Neural progenitor cell (in vitro differentiated cells): ENCODE data around the gene KREMEN2. TPM values are rescaled to one million over a fixed set of nuclear protein-coding genes. Genes with fewer than 3 reads are reported as not detected.

Experiments used
- DNase-seq: peaks from one replicate; pipeline ENCODE4 v3.0.0-alpha.2; 2016; ENCODE audit warnings: low spot score
- H2AFZ ChIP-seq: fragments of 200-600 bp; sonication (generic); replicated peaks from 2 replicates; pipeline ENCODE4 v1.6.1; 2016; ENCODE audit warnings: antibody characterized with exemption
- H3F3A ChIP-seq: fragments of 200-600 bp; sonication (generic); 2 replicates; pipeline ENCODE4 v1.6.1; 2016; ENCODE audit warnings: antibody characterized with exemption, low read depth
- H3K27ac ChIP-seq: fragments of 200-600 bp; sonication (generic); 2 replicates; pipeline ENCODE4 v1.5.1; 2016; ENCODE audit warnings: mild to moderate bottlenecking
- H3K27me3 ChIP-seq: fragments of 200-600 bp; sonication (generic); 2 replicates; pipeline ENCODE4 v1.6.1; 2016; ENCODE audit warnings: mild to moderate bottlenecking, moderate library complexity
- H3K36me3 ChIP-seq: fragments of 200-600 bp; sonication (generic); 2 replicates; pipeline ENCODE4 v1.5.1; 2016
- H3K4me1 ChIP-seq: fragments of 200-600 bp; sonication (generic); 2 replicates; pipeline ENCODE4 v1.6.1; 2016; ENCODE audit warnings: mixed run types
- H3K4me2 ChIP-seq: fragments of 200-600 bp; sonication (generic); 2 replicates; pipeline ENCODE4 v1.6.1; 2016
- H3K4me3 ChIP-seq: fragments of 200-600 bp; sonication (generic); 2 replicates; pipeline ENCODE4 v1.5.1; 2016
- H3K79me2 ChIP-seq: fragments of 200-600 bp; sonication (generic); 2 replicates; pipeline ENCODE4 v1.6.1; 2016; ENCODE audit warnings: low read depth
- H3K9ac ChIP-seq: fragments of 200-600 bp; sonication (generic); 2 replicates; pipeline ENCODE4 v1.6.1; 2016
- H3K9me3 ChIP-seq: fragments of 200-600 bp; sonication (generic); 2 replicates; pipeline ENCODE4 v1.5.1; 2016; ENCODE audit warnings: low read depth
- H4K20me1 ChIP-seq: fragments of 200-600 bp; sonication (generic); 2 replicates; pipeline ENCODE4 v1.6.1; 2016; ENCODE audit warnings: low read depth
- H3K27ac Mint-ChIP-seq: 3 replicates; pipeline ENCODE4 v1.8.0; 2021; ENCODE audit warnings: mixed read lengths
- H3K27me3 Mint-ChIP-seq: 2 replicates; pipeline ENCODE4 v1.8.0; 2022; ENCODE audit warnings: low read depth, mild to moderate bottlenecking, inconsistent platforms, moderate library complexity, mixed read lengths; ENCODE audit not compliant: insufficient read depth
- H3K36me3 Mint-ChIP-seq: 3 replicates; pipeline ENCODE4 v1.8.0; 2021; ENCODE audit warnings: mixed read lengths
- H3K4me1 Mint-ChIP-seq: 3 replicates; pipeline ENCODE4 v1.8.0; 2021; ENCODE audit warnings: mixed read lengths
- H3K4me3 Mint-ChIP-seq: 3 replicates; pipeline ENCODE4 v1.8.0; 2021; ENCODE audit warnings: mild to moderate bottlenecking, moderate library complexity, mixed read lengths
- H3K9me3 Mint-ChIP-seq: 3 replicates; pipeline ENCODE4 v1.8.0; 2020; ENCODE audit warnings: mixed read lengths
- EZH2 ChIP-seq: fragments of 200-600 bp; sonication (generic); IDR thresholded peaks from 2 replicates; pipeline ENCODE4 v1.6.1; 2017; ENCODE audit warnings: antibody characterized with exemption, mild to moderate bottlenecking, moderate library complexity
- EZH2phosphoT487 ChIP-seq: fragments of 200-600 bp; sonication (generic); IDR thresholded peaks from 2 replicates; pipeline ENCODE4 v1.6.1; 2017; ENCODE audit warnings: antibody characterized with exemption
- total RNA-seq: library from RNA; depleted of rRNA; stranded (reverse); fragments of >200 nt; gene quantifications from 2 replicates; pipeline ENCODE4 v1.2.3, GENCODE V29; 2015; ENCODE audit warnings: low replicate concordance
- TF ChIP-seq, protein P1 (sequence below): fragments of 200-600 bp; sonication (generic); IDR thresholded peaks from 2 replicates; pipeline ENCODE4 v1.5.1; 2017; ENCODE audit warnings: antibody characterized with exemption, mild to moderate bottlenecking

KREMEN2 gene
- total RNA-seq, 1 donor from 2014 or later: 0.51 TPM

DNA sequence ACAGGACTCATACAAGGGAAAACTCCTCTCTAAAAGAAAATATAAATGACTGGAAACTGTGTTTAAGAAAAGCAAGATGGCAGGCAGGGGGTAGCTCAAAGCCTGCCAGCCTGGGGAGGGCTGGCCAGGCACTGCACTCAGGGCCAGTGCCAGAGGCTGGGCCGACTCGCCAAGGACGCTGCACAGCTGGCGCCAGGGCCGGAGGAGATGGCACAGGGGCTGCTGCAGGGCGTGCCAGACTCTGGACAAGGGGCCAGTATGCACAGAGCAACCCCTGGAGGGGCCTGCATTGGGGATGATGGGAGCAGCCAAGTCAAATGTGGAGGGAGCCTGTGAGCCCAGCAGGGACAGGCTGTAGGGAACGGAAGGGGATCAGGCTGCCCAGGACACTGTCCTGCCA is 12.1 kb downstream of the KREMEN2 start:
- TF ChIP-seq EZH2 (no peak), EZH2phosphoT487 (no peak)
- TF ChIP-seq, protein P1, sequence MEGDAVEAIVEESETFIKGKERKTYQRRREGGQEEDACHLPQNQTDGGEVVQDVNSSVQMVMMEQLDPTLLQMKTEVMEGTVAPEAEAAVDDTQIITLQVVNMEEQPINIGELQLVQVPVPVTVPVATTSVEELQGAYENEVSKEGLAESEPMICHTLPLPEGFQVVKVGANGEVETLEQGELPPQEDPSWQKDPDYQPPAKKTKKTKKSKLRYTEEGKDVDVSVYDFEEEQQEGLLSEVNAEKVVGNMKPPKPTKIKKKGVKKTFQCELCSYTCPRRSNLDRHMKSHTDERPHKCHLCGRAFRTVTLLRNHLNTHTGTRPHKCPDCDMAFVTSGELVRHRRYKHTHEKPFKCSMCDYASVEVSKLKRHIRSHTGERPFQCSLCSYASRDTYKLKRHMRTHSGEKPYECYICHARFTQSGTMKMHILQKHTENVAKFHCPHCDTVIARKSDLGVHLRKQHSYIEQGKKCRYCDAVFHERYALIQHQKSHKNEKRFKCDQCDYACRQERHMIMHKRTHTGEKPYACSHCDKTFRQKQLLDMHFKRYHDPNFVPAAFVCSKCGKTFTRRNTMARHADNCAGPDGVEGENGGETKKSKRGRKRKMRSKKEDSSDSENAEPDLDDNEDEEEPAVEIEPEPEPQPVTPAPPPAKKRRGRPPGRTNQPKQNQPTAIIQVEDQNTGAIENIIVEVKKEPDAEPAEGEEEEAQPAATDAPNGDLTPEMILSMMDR: no peak
- Histone ChIP-seq H4K20me1 (peaks cover 43% of the 10 kb centered on the region), H3K36me3 (no peaks in the 10 kb centered on the region), H3K27ac (no peak overlapping the region), H3F3A (peaks cover 8% of the 10 kb centered on the region), H3K4me3 (no peak overlapping the region), H3K4me1 (peaks cover 11% of the 10 kb centered on the region), H3K79me2 (peaks cover 16% of the 10 kb centered on the region), H3K4me2 (no peak overlapping the region), H2AFZ (no peak overlapping the region), H3K9ac (no peak overlapping the region), H3K9me3 (no peaks in the 10 kb centered on the region), H3K27me3 (no peaks in the 10 kb centered on the region)
- Mint-ChIP-seq H3K27ac (no peak overlapping the region), H3K4me1 (peaks cover 15% of the 10 kb centered on the region), H3K4me3 (no peak overlapping the region), H3K27me3 (peaks cover 6% of the 10 kb centered on the region), H3K9me3 (no peaks in the 10 kb centered on the region), H3K36me3 (peaks cover 8% of the 10 kb centered on the region)
- DNase-seq: no peak

DNA sequence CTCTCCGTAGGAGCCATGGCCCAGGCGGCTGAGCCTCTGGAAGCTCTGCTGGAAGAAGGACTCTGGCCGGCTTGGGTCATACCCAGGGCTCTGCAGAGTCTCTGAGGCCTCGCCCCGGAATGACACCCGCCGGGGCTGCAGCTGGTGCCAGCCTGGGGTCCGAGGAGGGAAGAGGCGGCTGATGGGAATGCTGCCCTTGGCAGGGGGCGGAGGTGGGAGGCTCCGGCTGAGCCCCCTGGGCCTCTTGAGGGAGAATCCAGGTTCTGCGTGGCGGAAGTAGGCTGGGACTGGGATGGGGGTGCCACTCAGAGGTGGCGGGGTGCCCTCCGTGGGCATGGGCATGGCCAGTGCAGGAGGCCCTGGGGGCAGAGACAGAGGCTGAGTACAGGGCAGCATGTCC is 12.6 kb downstream of the KREMEN2 start:
- no peak overlapping the region for H3K27ac ChIP-seq
- no peaks in the 10 kb centered on the region for H3K36me3 ChIP-seq

GRCh38 chr16:2977440-2977839 is 13.4 kb downstream of the KREMEN2 start:
- TF ChIP-seq EZH2: no peak
- TF ChIP-seq, protein P1: no peak
- TF ChIP-seq EZH2phosphoT487: no peak
- H3K36me3 Mint-ChIP-seq: peaks cover 3% of the 10 kb centered on the region
- H3K79me2 ChIP-seq: peaks cover 16% of the 10 kb centered on the region
- H2AFZ ChIP-seq: no peak overlapping the region
- H3K9me3 Mint-ChIP-seq: no peaks in the 10 kb centered on the region
- no peak overlapping the region for H3K9ac ChIP-seq
- H3K9me3 ChIP-seq: no peaks in the 10 kb centered on the region
- no peaks in the 10 kb centered on the region for H3K36me3 ChIP-seq
- H3K4me1 Mint-ChIP-seq: peaks cover 23% of the 10 kb centered on the region
- no peak overlapping the region for H3K4me3 Mint-ChIP-seq
- H3F3A ChIP-seq: peaks cover 20% of the 10 kb centered on the region
- no peak overlapping the region for H3K4me3 ChIP-seq
- peaks cover 31% of the 10 kb centered on the region for H4K20me1 ChIP-seq
- no peak overlapping the region for H3K27ac ChIP-seq
- no peak overlapping the region for H3K4me2 ChIP-seq
- H3K27ac Mint-ChIP-seq: no peak overlapping the region
- peaks cover 24% of the 10 kb centered on the region for H3K4me1 ChIP-seq
- no peak for DNase-seq
- peaks cover 8% of the 10 kb centered on the region for H3K27me3 Mint-ChIP-seq
- H3K27me3 ChIP-seq: no peaks in the 10 kb centered on the region

More for the DNA sequence above, 12.6 kb downstream of the KREMEN2 start:
- peaks cover 16% of the 10 kb centered on the region for H3K4me1 ChIP-seq
- no peaks in the 10 kb centered on the region for H3K27me3 ChIP-seq
- TF ChIP-seq EZH2 (no peak), EZH2phosphoT487 (no peak)
- TF ChIP-seq, protein P1: no peak
- peaks cover 20% of the 10 kb centered on the region for H3K4me1 Mint-ChIP-seq
- no peak for DNase-seq
- peaks cover 12% of the 10 kb centered on the region for H3F3A ChIP-seq
- no peak overlapping the region for H3K4me3 ChIP-seq
- no peak overlapping the region for H3K27ac Mint-ChIP-seq
- H3K4me3 Mint-ChIP-seq: no peak overlapping the region
- H4K20me1 ChIP-seq: peaks cover 38% of the 10 kb centered on the region
- no peaks in the 10 kb centered on the region for H3K9me3 Mint-ChIP-seq
- H3K36me3 Mint-ChIP-seq: peaks cover 8% of the 10 kb centered on the region
- H3K27me3 Mint-ChIP-seq: peaks cover 5% of the 10 kb centered on the region
- no peak overlapping the region for H3K4me2 ChIP-seq
- peaks cover 16% of the 10 kb centered on the region for H3K79me2 ChIP-seq
- H3K9ac ChIP-seq: no peak overlapping the region
- no peak overlapping the region for H2AFZ ChIP-seq
- H3K9me3 ChIP-seq: no peaks in the 10 kb centered on the region
